ENCODE results near the gene EEF1A2. TPM values are rescaled to one million over a fixed set of nuclear protein-coding genes. Genes with fewer than 3 reads are reported as not detected.
A peak's percentile ranks its signal among the peaks of the same experiment; 100 is the strongest.

EEF1A2 gene
- total RNA-seq (2012; rRNA removed) (1.3 and 2.2 TPM in 2 replicates), polyA plus RNA-seq (2012; rRNA removed) (3.2 and 4.6 TPM in 2 replicates), Bru-seq, nascent RNA (percentile 29 among the genes with signal in this experiment), BruChase-seq, experiment 1, labeled RNA remaining after a 6-hour chase (percentile 26 among the genes with signal in this experiment), BruChase-seq, experiment 2, labeled RNA remaining after a 2-hour chase (percentile 29 among the genes with signal in this experiment)
- polyA plus RNA-seq (2012; cell fraction: cytosol; rRNA removed), result 3.8 and 11.2 TPM in 2 replicates
- polyA plus RNA-seq (2012; cell fraction: nucleus; rRNA removed; ENCODE audit: low replicate concordance), result 4.7 and 11.2 TPM in 2 replicates
- long read RNA-seq, partial matches to known transcripts, result 0 of 4 reads
- long read RNA-seq, other reads (novel, unspliced or antisense), result 0 of 4 reads

DNA sequence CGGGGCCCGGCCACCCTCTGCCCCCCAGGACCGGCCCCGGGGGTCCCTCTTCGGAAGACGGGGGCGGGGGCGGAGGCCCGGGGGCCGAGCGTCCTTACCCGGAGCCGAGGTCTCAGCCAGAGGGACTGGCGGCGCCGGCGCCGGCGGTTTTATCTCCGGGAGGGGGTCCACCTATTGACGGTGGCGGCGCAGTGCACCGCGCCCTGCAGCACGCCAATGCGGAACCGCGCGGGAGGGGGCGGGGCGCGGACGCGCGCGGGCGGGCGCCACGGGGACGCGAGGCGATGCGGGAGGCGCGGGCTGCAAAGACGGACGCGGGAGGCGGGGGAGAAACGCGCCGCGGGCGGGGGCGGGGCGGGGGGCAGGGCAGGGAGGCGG is at the start of gene EEF1A2:
EEF1A2 (minus strand) TSS at position 124 of the 378 bp plus-strand sequence. CDS start 1,320 bp downstream, outside the sequence.
- no peak within 1 kb of the TSS for H2BK15ac ChIP-seq (ENCODE audit: low read depth, low read length)
- dilution Hi-C loops (cut with HindIII; ENCODE audit: low sequenced_read_pairs, unreplicated experiment), result no loop called here
- H4K8ac ChIP-seq (ENCODE audit: low read depth in 2 of 2, low read length in 2 of 2), result no peak within 1 kb of the TSS
- H3K14ac ChIP-seq (replicated peaks; ENCODE audit: low read depth, low read length), result no peak within 1 kb of the TSS
- intact Hi-C loops (cut with micrococcal nuclease), result no loop called here
- no peak within 1 kb of the TSS for H3K56ac ChIP-seq (ENCODE audit: extremely low read depth, insufficient read depth, low read length)
- H3K23ac ChIP-seq (ENCODE audit: low read depth, low read length), result no peak within 1 kb of the TSS
- TF ChIP-seq RCOR1 (IDR thresholded peaks at IDR 0.05; ENCODE audit: insufficient replicate concordance, low read length) (no peak), MAZ (IDR thresholded peaks at IDR 0.05; ENCODE audit: borderline replicate concordance, low read depth, low read length) (peak; percentile 30; the same call in 1 of the 2 replicates), FOS (IDR thresholded peaks at IDR 0.05; ENCODE audit: low read depth, low read length) (no peak), NFE2L2 (IDR thresholded peaks at IDR 0.05; ENCODE audit: low read depth, low read length) (no peak), CHD1 (IDR thresholded peaks at IDR 0.05; ENCODE audit: low read depth, low read length) (no peak), SMC3 (IDR thresholded peaks at IDR 0.05; ENCODE audit: low read depth, low read length) (no peak), MXI1 (IDR thresholded peaks at IDR 0.05; ENCODE audit: borderline replicate concordance, low read depth, low read length) (no peak)
- TF ChIP-seq, protein P1, sequence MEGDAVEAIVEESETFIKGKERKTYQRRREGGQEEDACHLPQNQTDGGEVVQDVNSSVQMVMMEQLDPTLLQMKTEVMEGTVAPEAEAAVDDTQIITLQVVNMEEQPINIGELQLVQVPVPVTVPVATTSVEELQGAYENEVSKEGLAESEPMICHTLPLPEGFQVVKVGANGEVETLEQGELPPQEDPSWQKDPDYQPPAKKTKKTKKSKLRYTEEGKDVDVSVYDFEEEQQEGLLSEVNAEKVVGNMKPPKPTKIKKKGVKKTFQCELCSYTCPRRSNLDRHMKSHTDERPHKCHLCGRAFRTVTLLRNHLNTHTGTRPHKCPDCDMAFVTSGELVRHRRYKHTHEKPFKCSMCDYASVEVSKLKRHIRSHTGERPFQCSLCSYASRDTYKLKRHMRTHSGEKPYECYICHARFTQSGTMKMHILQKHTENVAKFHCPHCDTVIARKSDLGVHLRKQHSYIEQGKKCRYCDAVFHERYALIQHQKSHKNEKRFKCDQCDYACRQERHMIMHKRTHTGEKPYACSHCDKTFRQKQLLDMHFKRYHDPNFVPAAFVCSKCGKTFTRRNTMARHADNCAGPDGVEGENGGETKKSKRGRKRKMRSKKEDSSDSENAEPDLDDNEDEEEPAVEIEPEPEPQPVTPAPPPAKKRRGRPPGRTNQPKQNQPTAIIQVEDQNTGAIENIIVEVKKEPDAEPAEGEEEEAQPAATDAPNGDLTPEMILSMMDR (conservative IDR thresholded peaks at IDR 0.05; ENCODE audit: low read depth, low read length), result peak; percentile 25; the same call in 1 of the 2 replicates
- H3K4me3 ChIP-seq (ENCODE audit: insufficient read depth, low read depth, low read length), result peak within 1 kb of the TSS; percentile 26
- H3K27ac ChIP-seq (ENCODE audit: insufficient read depth, low read length), result no peak within 1 kb of the TSS
- in situ Hi-C loops (cut with MboI; ENCODE audit: low sequenced_read_pairs), result no loop called here
- H3K27me3 ChIP-seq (ENCODE audit: control insufficient read depth, insufficient read depth, low read length), result peaks cover 33% of the 10 kb centered on the region
- peak; percentile 21 for ATAC-seq (ENCODE audit: low read depth)
- H3K4me1 ChIP-seq (ENCODE audit: control insufficient read depth, insufficient read depth, low read length), result 0 out of 2 replicates have a peak, but pooled peaks cover 3% of the 10 kb centered on the region
- peak within 1 kb of the TSS; percentile 67 for H3K4me2 ChIP-seq (ENCODE audit: low read depth, low read length)
- DNase-seq, result no peak
- BruUV-seq (replicated peaks), result no TSS peak
- H3K18ac ChIP-seq (ENCODE audit: low read depth, low read length), result no peak within 1 kb of the TSS
- no peaks in the 10 kb centered on the region for H3K9me1 ChIP-seq (ENCODE audit: insufficient read depth, low read length)
- no peak within 1 kb of the TSS for H4K5ac ChIP-seq (ENCODE audit: low read depth, low read length)
- H3K4ac ChIP-seq (ENCODE audit: low read depth, low read length), result no peak within 1 kb of the TSS
- H3K9ac ChIP-seq (ENCODE audit: low read depth, low read length), result no peak within 1 kb of the TSS
- no peaks in the 10 kb centered on the region for H3K79me1 ChIP-seq (ENCODE audit: low read depth in 1 of 2, low read length in 2 of 2)
- no peak within 1 kb of the TSS for H2BK5ac ChIP-seq (ENCODE audit: low read depth, low read length, poor library complexity, severe bottlenecking)
- ChIA-PET CTCF (no interaction called here), POLR2A (ENCODE audit: unreplicated experiment) (no interaction called here)
- no peak within 1 kb of the TSS for H2BK20ac ChIP-seq (ENCODE audit: low read depth, low read length)
- peak within 1 kb of the TSS; percentile 39 for H2AK9ac ChIP-seq (replicated peaks; ENCODE audit: low read depth, low read length, poor library complexity)
- H2BK120ac ChIP-seq (ENCODE audit: low read depth, low read length), result no peak within 1 kb of the TSS
- H4K20me1 ChIP-seq (ENCODE audit: insufficient read depth, low read length), result peaks cover 4% of the 10 kb centered on the region
- H2AFZ ChIP-seq (replicated peaks; ENCODE audit: low read length, poor library complexity), result peak within 1 kb of the TSS; percentile 84
- H3K9me3 ChIP-seq (ENCODE audit: control insufficient read depth, insufficient read depth, low read length), result 0 out of 2 replicates have a peak, but pooled peaks cover 1% of the 10 kb centered on the region
- no peak within 1 kb of the TSS for H2AK5ac ChIP-seq (ENCODE audit: low read depth, low read length)
- no peak within 1 kb of the TSS for H4K91ac ChIP-seq (ENCODE audit: insufficient read depth, low read depth, low read length)
- no peaks in the 10 kb centered on the region for H3K36me3 ChIP-seq (ENCODE audit: control insufficient read depth, insufficient read depth, low read length)
- 0% methylated on average over 5 of the region's 58 CpGs; no CpG with 5 or more reads in 1 of the 2 experiments for WGBS, 2 experiments (ENCODE audit: extremely low coverage in 2 of 2, insufficient read length in 1 of 2)

All from IMR-90 (cell line).